GM18873 (cell line): ENCODE measurements around the gene FAM209A.
"Not testable (repeated sequence)": the region's sequence is repeated elsewhere in the genome, so short reads cannot be mapped to it uniquely, and the experiment has no call there.

ENCODE experiments used
- ATAC-seq: cut with Tn5 transposase; IDR thresholded peaks from one replicate; pipeline ENCODE4 v1.9.1; 2021; ENCODE audit warnings: mild to moderate bottlenecking, moderate library complexity, moderate number of reproducible peaks; ENCODE audit not compliant: unreplicated experiment, low FRiP score

The FAM209A gene

GRCh38 chr20:56524444-56524843, at the start of gene FAM209A:
Gene FAM209A (plus strand): TSS chr20:56524744. CDS start chr20:56524809, 65 bp downstream.
- not testable (repeated sequence) for ATAC-seq

- ATAC-seq, result no peak
These were observed 40.6 kb upstream of the FAM209A start for GRCh38 chr20:56483970-56484369.

GRCh38 chr20:56487216-56487615, 37.3 kb upstream of the FAM209A start:
- no peak for ATAC-seq

GRCh38 chr20:56488566-56488965, 36.0 kb upstream of the FAM209A start:
- ATAC-seq, result no peak

- no peak for ATAC-seq
These were observed 23.4 kb upstream of the FAM209A start for GRCh38 chr20:56501116-56501515.

- no peak for ATAC-seq
These were observed 20.6 kb upstream of the FAM209A start for GRCh38 chr20:56503916-56504315.

- ATAC-seq, result no peak
These were observed 20.1 kb upstream of the FAM209A start for GRCh38 chr20:56504373-56505005.

GRCh38 chr20:56506103-56506502, 18.4 kb upstream of the FAM209A start:
- ATAC-seq, result no peak

- no peak for ATAC-seq
These were observed 12.6 kb upstream of the FAM209A start for GRCh38 chr20:56511926-56512325.

- no peak for ATAC-seq
These were observed 11.1 kb upstream of the FAM209A start for GRCh38 chr20:56513161-56514150.

GRCh38 chr20:56516631-56517030, 7.9 kb upstream of the FAM209A start:
- ATAC-seq, result no peak

- ATAC-seq, result no peak
These were observed 7.3 kb upstream of the FAM209A start for GRCh38 chr20:56517211-56517610.

GRCh38 chr20:56517641-56518040, 6.9 kb upstream of the FAM209A start:
- ATAC-seq, result no peak

GRCh38 chr20:56518126-56518525, 6.4 kb upstream of the FAM209A start:
- no peak for ATAC-seq

- ATAC-seq, result no peak
These were observed 5.7 kb upstream of the FAM209A start for GRCh38 chr20:56518721-56519398.

- no peak for ATAC-seq
These were observed 5.0 kb upstream of the FAM209A start for GRCh38 chr20:56519551-56519950.

GRCh38 chr20:56520180-56520579, 4.4 kb upstream of the FAM209A start:
- no peak for ATAC-seq

- not testable (repeated sequence) for ATAC-seq
These were observed 3.7 kb upstream of the FAM209A start for GRCh38 chr20:56520746-56521354.

GRCh38 chr20:56522311-56522710, 2.2 kb upstream of the FAM209A start:
- no peak for ATAC-seq

GRCh38 chr20:56527521-56527920, 3.0 kb downstream of the FAM209A start:
- no peak for ATAC-seq

- not testable (repeated sequence) for ATAC-seq
These were observed 8.4 kb downstream of the FAM209A start, which contains the start of gene FAM209B for GRCh38 chr20:56532946-56533345. Gene FAM209B (plus strand): TSS chr20:56533246. CDS start chr20:56533342, 96 bp downstream.
